SHP77 treated with DMSO at 0.1 percent for 48 hours (cell line): ENCODE data around the gene SRC.

Experiments used
- DNase-seq: peaks from one replicate; lab custom pipeline; 2025; lab: John Stamatoyannopoulos, UW

Gene SRC

DNA sequence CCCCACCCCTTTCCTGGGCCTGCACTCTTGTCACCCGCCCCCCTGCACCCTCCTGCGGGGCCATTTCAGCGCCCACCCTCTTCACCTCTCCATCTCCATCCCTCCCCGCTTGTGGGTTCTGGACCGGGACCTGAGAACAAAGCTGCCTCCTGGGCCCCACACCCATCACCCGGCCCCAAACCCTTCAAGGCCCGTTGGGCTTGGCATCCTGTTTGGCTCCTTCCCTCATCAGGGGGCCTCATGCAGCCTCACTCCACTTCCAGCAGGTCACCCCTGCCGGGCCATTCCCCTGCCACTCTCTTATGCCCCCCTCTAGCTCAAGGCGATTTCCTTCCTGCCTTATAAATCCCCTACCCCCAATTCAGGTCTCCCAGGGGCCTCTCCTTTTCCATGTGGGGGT lies 67.4 kb downstream of the SRC start:
- DNase-seq, result no peak

- DNase-seq, result no peak
Observed at GRCh38 chr20:37414224-37415035, 68.5 kb downstream of the SRC start.

DNA sequence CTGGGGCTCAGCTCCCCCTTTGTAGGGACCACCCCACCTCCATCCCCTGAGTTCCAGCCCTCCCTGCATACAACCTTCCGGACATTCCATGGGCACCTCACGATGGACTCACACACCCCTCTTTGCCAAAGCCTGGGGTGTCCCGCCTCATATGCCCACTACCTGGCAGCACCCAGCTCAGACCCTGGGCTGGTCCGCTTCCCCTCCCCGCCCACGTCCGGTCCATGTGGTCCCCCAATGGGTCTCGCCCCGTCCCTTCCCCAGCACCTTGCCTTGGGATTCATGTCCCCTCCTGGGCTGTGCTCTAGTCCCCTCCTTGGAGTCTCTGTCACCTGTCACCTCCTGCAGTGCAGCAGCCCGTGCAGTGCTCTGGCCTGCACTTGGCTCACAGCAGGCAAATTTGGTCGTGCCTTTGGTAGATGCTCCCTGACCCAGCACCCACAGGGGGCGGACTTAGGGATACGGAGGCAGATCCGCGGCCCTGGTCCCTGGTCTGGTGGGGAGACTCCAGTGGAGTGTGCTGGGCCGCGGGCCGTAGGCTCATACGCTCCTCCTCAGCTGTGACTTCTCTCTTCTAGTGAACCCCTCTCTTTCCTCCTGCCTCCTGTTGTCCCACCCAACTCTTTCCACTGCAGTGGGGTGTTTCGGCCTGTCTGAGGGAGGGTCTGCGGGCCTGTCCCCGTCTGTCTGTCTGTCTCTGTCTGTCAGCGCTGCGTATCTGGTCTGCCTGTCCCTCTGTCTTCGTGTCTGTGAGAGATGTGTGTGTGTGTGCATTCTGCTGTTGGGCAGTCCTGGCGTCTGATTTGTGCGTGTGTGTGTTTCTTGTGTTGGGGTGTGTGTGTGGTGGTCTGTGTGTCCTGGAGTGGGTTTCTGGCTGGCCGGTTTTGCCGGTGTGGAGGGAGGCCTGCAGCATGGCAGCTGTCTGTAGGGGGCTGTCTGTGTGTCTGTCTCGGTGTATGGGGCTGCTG lies 69.5 kb downstream of the SRC start:
- no peak for DNase-seq

- DNase-seq, result no peak
Observed at GRCh38 chr20:37416100-37416847, 70.3 kb downstream of the SRC start.

DNA sequence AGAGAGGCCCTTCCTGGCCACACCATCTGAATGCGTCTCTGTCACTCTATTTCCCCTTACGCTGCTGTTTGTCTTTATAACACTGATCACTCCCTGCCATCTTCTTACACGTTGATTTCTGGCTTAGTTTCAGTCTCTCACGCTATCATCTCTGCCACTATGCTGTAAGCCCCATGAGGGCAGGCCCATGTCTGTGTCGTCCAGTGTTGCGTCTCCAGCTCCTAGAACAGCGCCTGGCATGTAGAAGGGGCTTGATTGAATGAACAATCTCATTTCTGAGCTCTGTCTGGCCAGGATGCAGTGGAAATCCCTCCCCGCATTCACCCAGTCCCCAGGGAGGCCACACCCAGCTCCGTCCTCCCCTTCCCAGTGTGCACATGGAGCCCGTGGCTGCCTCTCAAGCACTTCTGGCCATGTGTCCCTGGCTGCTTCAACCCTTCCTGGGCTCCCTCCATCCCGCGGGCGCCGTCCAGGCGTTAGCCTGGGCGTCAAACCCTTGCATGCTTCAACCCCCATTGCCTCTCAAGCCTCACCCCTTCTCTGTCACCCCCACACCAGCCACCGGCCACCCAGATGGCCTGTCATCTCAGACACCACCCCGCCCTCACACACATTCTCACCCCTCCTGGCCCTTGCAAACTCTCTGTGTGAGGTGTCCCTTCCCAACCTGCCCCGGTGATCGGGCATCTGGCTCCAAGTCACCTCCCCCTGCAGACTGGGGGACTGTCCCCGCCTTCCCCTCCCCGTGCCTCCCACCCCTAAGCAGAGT lies 71.1 kb downstream of the SRC start:
- no peak for DNase-seq

DNA sequence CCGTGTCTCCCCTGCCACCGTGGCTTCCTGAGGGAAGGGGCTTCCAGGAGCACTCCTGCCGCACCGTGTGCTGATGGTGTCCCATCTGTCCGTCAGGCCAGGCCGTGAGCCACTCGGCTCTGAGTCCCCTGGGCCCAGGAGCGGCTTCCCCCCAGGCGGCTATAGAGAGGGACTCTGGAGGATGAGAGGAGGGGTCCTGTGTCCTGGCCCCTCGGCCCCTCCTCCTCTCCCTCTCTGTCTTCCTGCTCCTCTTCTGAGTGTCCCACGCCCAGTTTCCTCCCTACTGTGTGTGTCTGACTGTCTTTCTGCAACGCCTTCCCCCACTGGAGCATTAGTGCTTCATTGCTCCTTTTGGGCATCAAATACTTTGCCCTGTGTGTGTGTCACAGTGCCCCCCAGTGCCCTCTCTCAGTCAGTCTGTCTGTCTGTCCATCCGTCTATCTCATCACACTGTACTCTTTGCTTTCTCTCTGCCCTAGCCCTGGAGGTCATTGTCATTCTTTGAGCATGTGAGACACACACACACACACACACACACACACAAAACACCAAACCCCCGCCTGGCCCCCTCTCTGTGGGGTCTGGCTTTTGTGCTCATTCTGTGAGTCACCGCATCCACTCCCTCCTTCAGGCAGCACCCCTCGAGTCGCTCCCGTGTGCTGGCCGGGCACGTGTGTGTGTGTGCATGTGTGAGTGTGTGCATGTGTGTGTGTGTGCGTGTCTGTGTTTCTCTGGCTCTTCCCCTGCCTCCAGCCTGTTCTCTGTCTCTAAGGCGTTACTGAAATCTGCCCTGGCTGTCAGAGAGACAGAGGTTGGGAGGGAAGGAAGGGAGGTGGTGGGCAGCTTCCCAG lies 71.9 kb downstream of the SRC start:
- DNase-seq, result no peak

- no peak for DNase-seq
Observed at GRCh38 chr20:37418591-37419109, 72.7 kb downstream of the SRC start.

DNA sequence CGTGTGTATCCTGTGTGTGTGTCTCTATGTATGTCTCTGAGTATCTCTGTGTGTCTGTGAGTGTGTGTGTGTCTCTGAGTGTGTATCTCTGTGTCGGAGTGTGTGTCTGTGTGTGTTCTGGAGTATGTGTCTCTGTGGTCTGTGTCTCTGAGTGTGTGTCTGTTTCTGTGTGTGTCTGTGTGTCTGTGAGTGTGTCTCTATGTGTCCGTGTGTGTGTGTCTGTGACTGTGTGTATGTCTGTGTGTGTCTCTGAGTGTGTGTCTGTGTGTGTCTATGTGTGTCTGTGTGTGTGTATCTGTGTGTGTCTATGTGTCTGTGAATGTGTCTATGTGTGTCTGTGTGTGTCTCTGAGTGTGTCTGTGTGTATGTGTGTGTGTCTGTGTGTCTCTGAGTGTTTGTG lies 73.4 kb downstream of the SRC start:
- DNase-seq, result no peak

- DNase-seq, result no peak
Observed at GRCh38 chr20:37419774-37420542, 74.0 kb downstream of the SRC start.

DNA sequence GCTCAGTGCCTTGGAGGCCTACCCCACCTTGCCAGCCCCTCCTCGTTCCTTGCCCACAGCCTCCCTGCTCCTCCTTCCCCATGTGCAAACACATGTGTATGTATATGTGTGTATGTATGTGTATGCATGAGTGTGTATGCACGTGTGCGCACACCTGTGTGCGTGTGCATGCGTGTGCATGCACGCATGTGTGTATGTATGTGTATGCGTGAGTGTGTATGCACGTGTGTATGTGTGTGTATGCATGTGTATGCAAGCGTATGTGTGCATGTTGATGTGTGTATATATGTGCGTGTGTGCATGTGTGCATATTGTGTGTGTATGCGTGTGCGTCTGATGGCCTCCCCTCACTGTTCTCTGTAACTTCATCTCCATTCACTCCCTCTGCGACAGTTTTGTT lies 74.7 kb downstream of the SRC start:
- no peak for DNase-seq

DNA sequence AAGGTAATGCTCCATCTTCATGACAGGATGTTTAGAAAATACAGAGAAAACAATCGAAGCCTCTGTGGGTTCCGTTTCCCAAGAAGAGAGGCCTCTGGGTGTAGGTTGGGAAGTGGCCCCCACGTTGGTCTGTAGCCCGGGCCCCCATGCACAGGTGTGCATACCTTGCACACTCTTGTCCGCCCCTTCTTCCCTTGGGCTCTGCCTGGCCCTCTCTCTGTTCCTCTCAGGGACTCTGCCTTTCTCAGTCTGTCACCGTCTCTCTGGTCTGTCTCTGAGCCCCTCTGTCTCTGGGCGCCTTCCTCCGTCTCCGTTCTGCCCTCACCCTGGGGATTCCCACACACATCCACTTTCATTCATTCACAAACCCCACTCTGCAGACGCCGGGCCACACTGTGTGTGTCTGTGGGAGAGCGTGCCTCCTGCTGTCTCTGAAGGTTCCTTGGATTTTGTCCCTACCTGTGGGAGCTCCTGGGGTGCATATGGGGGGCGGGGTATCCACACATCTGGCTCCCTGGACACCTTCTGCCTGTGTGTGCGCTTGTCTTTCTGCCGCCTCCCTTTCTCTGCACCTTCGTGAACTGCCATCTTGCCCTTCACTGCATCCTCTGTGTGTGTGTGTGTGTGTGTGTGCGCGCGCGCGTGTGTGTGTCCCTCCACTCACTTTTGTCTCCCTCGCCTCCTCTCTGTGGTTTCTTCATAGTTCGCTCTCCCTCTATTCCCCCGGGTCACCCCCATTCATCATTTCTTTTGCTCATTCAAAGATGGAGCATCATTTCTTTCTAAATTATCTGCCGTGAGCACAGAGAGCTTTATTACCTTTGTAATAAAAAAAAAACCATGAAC lies 75.3 kb downstream of the SRC start:
- no peak for DNase-seq

- DNase-seq, result no peak
Observed at GRCh38 chr20:37421988-37422387, 76.0 kb downstream of the SRC start.

- no peak for DNase-seq
Observed at GRCh38 chr20:37422791-37423286, 76.9 kb downstream of the SRC start.

DNA sequence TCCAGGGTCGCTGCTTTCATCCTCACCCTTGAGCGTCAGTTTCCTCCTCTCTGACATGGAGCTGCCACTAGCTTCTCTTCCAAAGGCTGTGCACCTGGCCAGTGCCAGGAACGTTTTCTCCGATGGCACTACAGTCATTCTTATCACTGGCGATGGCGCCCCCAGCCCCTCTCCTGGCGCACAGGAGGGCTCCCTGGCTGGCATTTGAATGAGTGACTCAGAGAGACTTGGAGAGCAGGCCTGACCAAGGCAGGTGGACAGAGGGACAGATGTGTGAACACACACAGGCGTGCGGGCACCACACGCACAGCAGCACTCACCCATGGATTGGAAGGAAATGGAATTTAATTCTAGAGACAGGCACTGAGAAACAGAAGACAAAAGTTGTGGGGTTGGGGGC lies 77.6 kb downstream of the SRC start:
- no peak for DNase-seq

GRCh38 chr20:37424062-37424851 lies 78.3 kb downstream of the SRC start:
- no peak for DNase-seq

DNA sequence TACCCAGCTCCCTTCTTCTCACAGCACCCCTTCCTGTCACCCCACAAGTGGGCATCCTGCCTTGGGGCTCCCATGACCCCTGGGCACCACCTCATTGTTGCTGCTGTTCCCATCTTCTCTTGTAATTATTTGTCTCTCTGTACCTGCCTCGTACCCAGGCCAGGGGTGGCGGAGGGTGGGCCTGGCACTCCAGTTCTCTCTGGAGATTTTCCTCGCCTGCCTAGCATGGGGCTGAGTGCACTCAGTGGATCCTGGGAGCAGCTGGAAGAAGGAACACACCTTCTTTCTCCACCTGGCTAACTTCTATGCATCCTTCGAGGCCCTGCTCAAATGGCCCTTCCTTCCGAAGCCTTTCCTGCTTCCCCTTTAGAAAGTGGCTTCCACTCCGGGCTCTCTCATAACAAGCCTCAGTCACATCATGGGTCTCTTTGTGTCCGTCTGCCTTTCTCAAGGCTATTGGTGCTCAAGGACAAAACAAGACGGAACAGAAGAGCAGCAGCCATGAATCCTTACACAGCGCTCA lies 79.2 kb downstream of the SRC start:
- DNase-seq, result no peak

DNA sequence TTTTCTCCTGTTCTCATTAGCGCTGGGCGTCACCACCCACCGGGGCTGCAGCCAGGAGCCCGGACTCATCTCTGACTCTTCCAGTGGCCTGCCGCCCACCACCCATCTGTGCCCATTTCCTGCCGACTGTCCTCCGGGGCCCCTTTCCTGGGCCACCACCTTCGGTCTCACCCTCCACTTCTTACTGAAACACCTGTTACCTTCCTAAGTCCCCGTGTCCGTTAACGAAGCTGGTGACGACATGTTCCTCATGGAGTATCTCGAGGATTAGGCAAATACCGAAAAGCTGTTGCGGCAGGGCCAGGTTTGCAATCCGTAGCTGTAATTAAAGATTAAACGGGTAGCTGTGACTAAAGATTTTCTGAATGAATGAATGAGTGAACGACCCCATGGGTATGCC lies 80.2 kb downstream of the SRC start:
- DNase-seq, result no peak
